Mucosa of stomach (tissue), 1 donor: ENCODE results near the gene ITSN1.
"Not testable (repeated sequence)": the region's sequence is repeated elsewhere in the genome, so short reads cannot be mapped to it uniquely, and the experiment has no call there.

ENCODE experiments used
- H3K27me3 ChIP-seq: one replicate; pipeline ENCODE4 v1.7.0; 2013; ENCODE audit warnings: mild to moderate bottlenecking, low read length; ENCODE audit not compliant: control insufficient read depth, insufficient read depth
- H3K36me3 ChIP-seq: one replicate; pipeline ENCODE4 v1.7.0; 2013; ENCODE audit warnings: low read length; ENCODE audit not compliant: control insufficient read depth, insufficient read depth
- H3K4me1 ChIP-seq: one replicate; pipeline ENCODE4 v1.7.0; 2013; ENCODE audit warnings: mild to moderate bottlenecking, low read length; ENCODE audit not compliant: control insufficient read depth, insufficient read depth
- H3K4me3 ChIP-seq: one replicate; pipeline ENCODE4 v1.7.0; 2013; ENCODE audit warnings: low read length
- H3K9ac ChIP-seq: one replicate; pipeline ENCODE4 v1.7.0; 2013; ENCODE audit warnings: mild to moderate bottlenecking, low read length, moderate library complexity
- H3K9me3 ChIP-seq: one replicate; pipeline ENCODE4 v1.7.0; 2013; ENCODE audit warnings: mild to moderate bottlenecking, low read length, moderate library complexity; ENCODE audit not compliant: control insufficient read depth
- donor health status: Pancreatic carcinoma.

Gene ITSN1

DNA sequence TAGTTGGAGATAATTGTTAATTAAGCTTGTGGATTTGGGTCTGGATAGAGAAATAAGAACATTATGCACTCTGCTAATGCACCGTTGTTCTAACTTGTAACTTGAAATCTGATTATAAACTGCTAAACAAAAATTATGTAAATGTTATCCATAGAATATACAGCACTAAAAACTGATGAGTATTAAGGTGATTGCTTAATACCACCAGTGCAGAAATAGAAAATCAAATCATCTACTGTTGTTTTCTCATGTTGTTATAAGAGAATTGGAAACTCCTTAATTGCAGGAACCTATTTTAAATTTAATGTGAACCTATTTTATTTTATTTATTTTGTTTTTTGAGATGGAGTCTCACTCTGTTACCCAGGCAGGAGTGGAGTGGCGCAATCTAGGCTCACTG lies 125.7 kb downstream of the ITSN1 start:
- H3K36me3 ChIP-seq = no peaks in the 10 kb centered on the region
- no peaks in the 10 kb centered on the region for H3K9me3 ChIP-seq

GRCh38 chr21:33769057-33769456 lies 126.8 kb downstream of the ITSN1 start:
- H3K27me3 ChIP-seq = no peaks in the 10 kb centered on the region
- H3K36me3 ChIP-seq = no peaks in the 10 kb centered on the region
- H3K9ac ChIP-seq = no peak overlapping the region
- no peaks in the 10 kb centered on the region for H3K9me3 ChIP-seq
- no peak overlapping the region for H3K4me3 ChIP-seq
- no peaks in the 10 kb centered on the region for H3K4me1 ChIP-seq

More for the DNA sequence above, 125.7 kb downstream of the ITSN1 start:
- H3K4me1 ChIP-seq = peaks cover 5% of the 10 kb centered on the region
- no peaks in the 10 kb centered on the region for H3K27me3 ChIP-seq
- H3K9ac ChIP-seq = no peak overlapping the region
- H3K4me3 ChIP-seq = no peak overlapping the region

DNA sequence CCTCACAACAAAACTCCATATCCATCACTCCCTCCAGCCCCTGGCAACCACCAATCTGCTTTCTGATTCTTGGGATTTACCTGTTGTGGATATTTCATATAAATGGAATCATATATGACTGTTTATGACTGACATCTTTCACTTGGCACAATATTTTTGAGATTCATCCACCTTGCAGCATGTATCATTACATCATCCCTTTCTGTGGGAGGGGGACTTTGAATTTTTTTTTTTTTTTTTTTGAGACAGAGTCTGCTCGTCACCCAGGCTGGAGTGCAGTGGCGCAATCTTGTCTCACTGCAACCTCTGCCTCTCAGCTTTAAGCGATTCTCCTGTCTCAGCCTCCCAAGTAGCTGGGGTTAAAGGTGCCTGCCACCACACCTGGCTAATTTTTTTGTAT lies 128.2 kb downstream of the ITSN1 start:
- Histone ChIP-seq H3K36me3 (no peaks in the 10 kb centered on the region), H3K4me3 (no peak overlapping the region), H3K4me1 (no peaks in the 10 kb centered on the region), H3K9me3 (no peaks in the 10 kb centered on the region), H3K27me3 (no peaks in the 10 kb centered on the region), H3K9ac (no peak overlapping the region)

GRCh38 chr21:33771976-33772375 lies 129.7 kb downstream of the ITSN1 start:
- H3K9me3 ChIP-seq = no peaks in the 10 kb centered on the region
- H3K4me1 ChIP-seq = no peaks in the 10 kb centered on the region
- H3K9ac ChIP-seq = no peak overlapping the region
- no peaks in the 10 kb centered on the region for H3K27me3 ChIP-seq
- no peak overlapping the region for H3K4me3 ChIP-seq
- H3K36me3 ChIP-seq = no peaks in the 10 kb centered on the region

DNA sequence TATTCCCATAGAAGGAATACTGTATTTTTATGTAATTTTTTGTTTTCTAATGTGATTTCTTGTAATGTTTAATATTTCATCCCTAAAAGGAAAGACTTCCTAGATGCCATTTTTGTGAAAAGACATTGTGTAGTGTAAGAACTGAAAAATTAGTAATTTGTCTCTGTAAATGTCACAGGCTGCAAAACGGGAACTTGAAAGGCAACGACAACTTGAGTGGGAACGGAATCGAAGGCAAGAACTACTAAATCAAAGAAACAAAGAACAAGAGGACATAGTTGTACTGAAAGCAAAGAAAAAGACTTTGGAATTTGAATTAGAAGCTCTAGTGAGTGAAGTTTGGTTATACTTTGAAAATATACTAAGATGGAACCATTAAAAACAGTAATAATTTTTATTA lies 132.2 kb downstream of the ITSN1 start:
- H3K4me1 ChIP-seq = no peaks in the 10 kb centered on the region
- H3K4me3 ChIP-seq = no peak overlapping the region
- H3K36me3 ChIP-seq = no peaks in the 10 kb centered on the region
- H3K27me3 ChIP-seq = no peaks in the 10 kb centered on the region
- H3K9ac ChIP-seq = no peak overlapping the region
- no peaks in the 10 kb centered on the region for H3K9me3 ChIP-seq

- H3K27me3 ChIP-seq = no peaks in the 10 kb centered on the region
- no peaks in the 10 kb centered on the region for H3K4me1 ChIP-seq
- H3K4me3 ChIP-seq = no peak overlapping the region
- no peaks in the 10 kb centered on the region for H3K9me3 ChIP-seq
- no peak overlapping the region for H3K9ac ChIP-seq
- no peaks in the 10 kb centered on the region for H3K36me3 ChIP-seq
Measured at GRCh38 chr21:33775100-33775828, 133.0 kb downstream of the ITSN1 start.

DNA sequence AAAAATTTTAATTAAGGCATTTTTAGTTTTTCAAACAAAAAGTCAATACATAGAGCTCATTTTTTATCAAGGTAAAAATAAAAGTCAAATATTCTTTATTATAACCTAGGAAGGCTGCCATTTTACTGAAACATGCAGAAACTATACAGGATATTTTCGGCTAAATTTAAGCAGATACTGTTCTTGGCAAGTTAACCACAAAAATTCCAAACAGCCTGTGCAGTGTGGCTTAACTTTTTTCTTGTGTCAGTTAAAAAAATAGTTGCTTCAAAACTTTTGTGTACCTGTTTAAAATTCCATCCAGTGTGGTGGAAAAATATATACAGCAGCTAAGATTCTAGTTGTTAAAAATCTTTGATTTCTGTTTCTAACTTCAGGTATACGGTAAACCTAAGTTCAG lies 138.3 kb downstream of the ITSN1 start:
- Histone ChIP-seq H3K27me3 (no peaks in the 10 kb centered on the region), H3K9me3 (no peaks in the 10 kb centered on the region)

GRCh38 chr21:33781121-33781520 lies 138.8 kb downstream of the ITSN1 start:
- H3K4me3 ChIP-seq = no peak overlapping the region
- H3K36me3 ChIP-seq = no peaks in the 10 kb centered on the region
- H3K9me3 ChIP-seq = no peaks in the 10 kb centered on the region
- no peaks in the 10 kb centered on the region for H3K4me1 ChIP-seq
- H3K27me3 ChIP-seq = no peaks in the 10 kb centered on the region
- H3K9ac ChIP-seq = no peak overlapping the region

More for the DNA sequence above, 138.3 kb downstream of the ITSN1 start:
- Histone ChIP-seq H3K4me1 (no peaks in the 10 kb centered on the region), H3K4me3 (no peak overlapping the region), H3K36me3 (no peaks in the 10 kb centered on the region), H3K9ac (no peak overlapping the region)

GRCh38 chr21:33783187-33783979 lies 141.1 kb downstream of the ITSN1 start:
- no peak overlapping the region for H3K4me3 ChIP-seq
- no peaks in the 10 kb centered on the region for H3K9me3 ChIP-seq
- H3K27me3 ChIP-seq = no peaks in the 10 kb centered on the region
- H3K9ac ChIP-seq = no peak overlapping the region
- no peaks in the 10 kb centered on the region for H3K4me1 ChIP-seq
- H3K36me3 ChIP-seq = no peaks in the 10 kb centered on the region

DNA sequence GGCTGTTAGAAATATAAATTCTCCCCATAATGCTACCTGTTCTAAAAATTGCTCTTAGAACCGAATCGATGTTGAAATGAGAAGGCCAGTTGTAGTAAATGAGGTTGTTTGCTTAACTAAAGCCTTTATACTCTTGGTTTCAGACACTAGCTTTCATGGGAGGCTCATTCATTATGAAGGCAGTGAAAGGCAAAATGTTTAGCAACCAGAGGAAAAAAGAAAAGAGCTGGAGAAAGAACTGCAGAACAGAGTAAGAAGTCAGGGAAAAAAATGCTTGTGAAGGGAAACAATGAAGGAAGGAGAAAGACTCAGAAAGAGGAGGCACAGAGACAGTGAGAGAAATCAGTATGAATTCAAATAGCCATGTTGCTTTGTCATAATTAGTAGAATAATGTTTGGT lies 145.1 kb downstream of the ITSN1 start:
- no peaks in the 10 kb centered on the region for H3K27me3 ChIP-seq
- H3K4me3 ChIP-seq = no peak overlapping the region
- H3K9me3 ChIP-seq = no peaks in the 10 kb centered on the region
- no peaks in the 10 kb centered on the region for H3K4me1 ChIP-seq
- no peak overlapping the region for H3K9ac ChIP-seq
- no peaks in the 10 kb centered on the region for H3K36me3 ChIP-seq

- H3K36me3 ChIP-seq, H3K27me3 ChIP-seq, H3K4me3 ChIP-seq, H3K9ac ChIP-seq, H3K9me3 ChIP-seq, H3K4me1 ChIP-seq: not testable (repeated sequence)
Measured at GRCh38 chr21:33788438-33788837, 146.1 kb downstream of the ITSN1 start.

DNA sequence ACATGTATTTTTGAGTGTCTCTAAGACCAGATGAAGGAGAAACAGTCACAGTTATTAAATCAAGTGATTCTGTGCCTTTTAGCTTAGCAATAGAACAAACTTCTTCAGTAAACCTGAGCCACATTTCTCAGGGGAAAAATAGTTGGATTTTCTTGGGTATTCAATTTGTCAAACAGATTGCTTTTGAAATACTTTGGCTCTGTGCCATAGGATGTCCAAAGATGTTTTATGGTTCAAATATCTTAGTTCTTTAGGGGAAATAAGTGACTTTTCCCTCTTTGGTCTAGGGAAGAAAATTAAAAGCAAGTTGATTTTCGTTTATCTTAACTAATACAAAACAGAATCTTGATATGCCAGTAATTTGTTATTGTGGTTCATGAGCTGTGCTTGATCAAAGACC lies 147.4 kb downstream of the ITSN1 start:
- H3K36me3 ChIP-seq = no peaks in the 10 kb centered on the region
- H3K9ac ChIP-seq = no peak overlapping the region
- no peak overlapping the region for H3K4me3 ChIP-seq
- no peaks in the 10 kb centered on the region for H3K27me3 ChIP-seq
- no peaks in the 10 kb centered on the region for H3K9me3 ChIP-seq
- H3K4me1 ChIP-seq = no peaks in the 10 kb centered on the region
